HTERT RPE-1 (cell line): ENCODE data around the gene ZNF718.
"Not testable (repeated sequence)": the region's sequence is repeated elsewhere in the genome, so short reads cannot be mapped to it uniquely, and the experiment has no call there.

Experiments
- in situ Hi-C: fragments of 300-500 bp; cut with MboI; formaldehyde crosslinking; loops from 4 replicates; pipeline ENCODE4 v1.14.3; 2020; ENCODE audit warnings: low sequenced_read_pairs

ZNF718 gene

GRCh38 chr4:124275-125081, at the start of gene ZNF718:
ZNF718 (plus strand) TSS chr4:124501; CDS start chr4:124671, 170 bp downstream.
- in situ Hi-C loops: no loop called here

GRCh38 chr4:85951-86350, 38.4 kb upstream of the ZNF718 start:
- in situ Hi-C loops: no loop called here

- in situ Hi-C loops: not testable (repeated sequence)
These were observed 37.6 kb upstream of the ZNF718 start for GRCh38 chr4:86559-87324.

GRCh38 chr4:98386-98785, 25.9 kb upstream of the ZNF718 start:
- in situ Hi-C loops: no loop called here

- in situ Hi-C loops: no loop called here
These were observed 24.4 kb upstream of the ZNF718 start for GRCh38 chr4:99863-100262.

GRCh38 chr4:107083-107443, 17.2 kb upstream of the ZNF718 start:
- in situ Hi-C loops: no loop called here

- in situ Hi-C loops: no loop called here
These were observed 16.6 kb upstream of the ZNF718 start for GRCh38 chr4:107444-108429.

GRCh38 chr4:112771-113170, 11.5 kb upstream of the ZNF718 start:
- in situ Hi-C loops: no loop called here

- in situ Hi-C loops: no loop called here
These were observed 10.6 kb upstream of the ZNF718 start for GRCh38 chr4:113732-114131.

- in situ Hi-C loops: no loop called here
These were observed 10.2 kb upstream of the ZNF718 start for GRCh38 chr4:114149-114548.

- in situ Hi-C loops: no loop called here
These were observed 7.8 kb upstream of the ZNF718 start for GRCh38 chr4:116499-116898.

GRCh38 chr4:120616-121015, 3.7 kb upstream of the ZNF718 start:
- in situ Hi-C loops: no loop called here

- in situ Hi-C loops: no loop called here
These were observed 2.8 kb upstream of the ZNF718 start for GRCh38 chr4:121408-122084.

- in situ Hi-C loops: not testable (repeated sequence)
These were observed 403 bp upstream of the ZNF718 start for GRCh38 chr4:123922-124274.

- in situ Hi-C loops: no loop called here
These were observed 930 bp downstream of the ZNF718 start for GRCh38 chr4:125091-125771.

- in situ Hi-C loops: no loop called here
These were observed 1.5 kb downstream of the ZNF718 start for GRCh38 chr4:125833-126232.

GRCh38 chr4:132483-132882, 8.2 kb downstream of the ZNF718 start:
- in situ Hi-C loops: no loop called here

- in situ Hi-C loops: no loop called here
These were observed 14.6 kb downstream of the ZNF718 start for GRCh38 chr4:138935-139334.

GRCh38 chr4:139691-140090, 15.4 kb downstream of the ZNF718 start:
- in situ Hi-C loops: no loop called here

- in situ Hi-C loops: no loop called here
These were observed 22.3 kb downstream of the ZNF718 start for GRCh38 chr4:146621-147020.
